Fibroblast of skin of back (primary cell): Measurements from ENCODE around the gene GPNMB. TPM values are rescaled to one million over a fixed set of nuclear protein-coding genes. Genes with fewer than 3 reads are reported as not detected.
A peak's percentile ranks its signal among the peaks of the same experiment; 100 is the strongest.
"Not testable (repeated sequence)": the region's sequence is repeated elsewhere in the genome, so short reads cannot be mapped to it uniquely, and the experiment has no call there.

Experiments used
- DNase-seq: peaks from one replicate; pipeline ENCODE4 v3.0.0-alpha.2; 2013
- polyA plus RNA-seq, 2 experiments: library from polyadenylated mRNA; unstranded; fragments of 120-200 nt; gene quantifications; one replicate each; pipeline ENCODE4 v1.2.1, GENCODE V29; 2013; ENCODE audit not compliant: insufficient read length in 2 of 2

The GPNMB gene
- polyA plus RNA-seq (2013, experiment 1 of 2; ENCODE audit: insufficient read length): 17.2 TPM
- 25.8 TPM for polyA plus RNA-seq (2013, experiment 2 of 2; ENCODE audit: insufficient read length)

DNA sequence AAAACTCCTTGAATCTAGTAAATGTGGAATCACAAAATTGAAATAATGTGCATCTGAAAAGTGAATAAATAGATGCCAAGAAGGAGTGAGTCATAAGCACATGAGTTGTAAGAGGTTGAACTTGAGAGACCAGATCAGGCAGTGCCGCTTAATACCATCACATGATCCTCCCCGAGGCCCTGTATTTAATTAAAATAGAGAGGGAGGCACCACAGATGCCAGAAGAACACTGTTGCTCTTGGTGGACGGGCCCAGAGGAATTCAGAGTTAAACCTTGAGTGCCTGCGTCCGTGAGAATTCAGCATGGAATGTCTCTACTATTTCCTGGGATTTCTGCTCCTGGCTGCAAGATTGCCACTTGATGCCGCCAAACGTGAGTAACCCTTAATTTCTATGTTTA is at the start of gene GPNMB:
GPNMB (plus strand) TSS at position 221 of the 400 bp plus-strand sequence; CDS start at position 304, 83 bp downstream.
- peak; percentile 95 for DNase-seq

DNA sequence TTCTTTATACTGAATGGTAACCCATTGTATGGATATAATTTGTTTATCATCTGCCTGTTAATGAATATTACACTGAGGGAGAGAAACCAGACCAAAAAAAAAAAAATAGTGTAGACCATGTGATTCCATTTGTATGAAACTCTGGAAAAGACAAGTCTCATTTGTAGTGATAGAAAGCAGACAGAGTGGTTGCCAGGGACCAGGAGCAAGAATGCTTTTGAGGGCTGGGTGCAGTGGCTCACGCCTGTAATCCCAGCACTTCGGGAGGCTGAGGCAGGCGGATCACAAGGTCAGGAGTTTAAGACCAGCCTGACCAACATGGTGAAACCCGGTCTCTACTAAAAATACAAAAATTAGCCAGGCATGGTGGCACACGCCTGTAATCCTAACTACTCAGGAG is 48.8 kb upstream of the GPNMB start:
- DNase-seq: not testable (repeated sequence)

DNA sequence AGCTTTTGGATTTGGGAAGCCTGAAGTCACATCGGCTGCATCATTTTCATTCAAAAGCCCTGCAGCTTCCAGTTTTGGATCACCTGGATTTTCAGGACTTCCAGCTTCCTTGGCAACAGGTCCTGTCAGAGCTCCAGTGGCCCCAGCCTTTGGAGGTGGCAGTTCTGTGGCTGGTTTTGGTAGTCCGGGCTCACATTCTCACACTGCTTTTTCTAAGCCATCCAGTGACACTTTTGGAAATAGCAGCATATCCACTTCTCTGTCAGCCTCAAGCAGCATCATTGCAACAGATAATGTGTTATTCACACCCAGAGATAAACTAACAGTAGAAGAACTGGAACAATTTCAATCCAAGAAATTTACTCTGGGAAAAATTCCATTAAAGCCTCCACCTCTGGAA is 46.2 kb upstream of the GPNMB start:
- no peak for DNase-seq

DNA sequence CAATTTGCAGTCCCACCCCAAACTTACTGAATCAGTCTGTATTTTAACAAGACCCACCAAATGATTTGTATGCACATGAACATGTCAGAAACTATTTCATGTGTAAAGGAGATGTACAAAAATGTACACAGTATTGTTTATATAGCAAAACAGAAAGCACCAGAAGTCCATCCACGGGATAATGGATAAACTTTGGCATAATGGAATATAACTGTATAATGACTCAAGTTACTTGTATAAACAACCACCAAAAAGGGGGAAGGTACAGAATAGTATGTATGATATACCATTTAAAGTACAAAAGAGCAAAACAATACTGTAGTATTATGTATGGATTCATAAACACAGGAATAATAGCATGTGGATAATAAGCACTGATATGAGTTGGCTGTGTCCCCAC is 42.3 kb upstream of the GPNMB start:
- DNase-seq: no peak

DNA sequence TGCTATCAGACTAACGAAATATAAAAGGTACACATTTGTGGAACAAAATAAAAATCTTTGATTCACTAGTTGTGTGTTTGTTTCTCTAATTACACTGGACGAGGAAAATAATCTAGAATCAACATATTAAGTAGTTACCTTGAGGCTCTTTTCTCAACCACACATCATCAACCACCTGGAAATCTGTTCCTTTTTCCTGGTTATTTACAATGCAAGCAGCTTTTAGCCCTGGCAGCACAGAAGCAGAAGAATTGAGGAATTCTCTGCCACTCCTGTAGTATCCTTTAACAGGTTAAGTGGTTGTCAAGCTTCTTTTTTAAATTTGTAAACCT is 41.0 kb upstream of the GPNMB start:
- no peak for DNase-seq

DNA sequence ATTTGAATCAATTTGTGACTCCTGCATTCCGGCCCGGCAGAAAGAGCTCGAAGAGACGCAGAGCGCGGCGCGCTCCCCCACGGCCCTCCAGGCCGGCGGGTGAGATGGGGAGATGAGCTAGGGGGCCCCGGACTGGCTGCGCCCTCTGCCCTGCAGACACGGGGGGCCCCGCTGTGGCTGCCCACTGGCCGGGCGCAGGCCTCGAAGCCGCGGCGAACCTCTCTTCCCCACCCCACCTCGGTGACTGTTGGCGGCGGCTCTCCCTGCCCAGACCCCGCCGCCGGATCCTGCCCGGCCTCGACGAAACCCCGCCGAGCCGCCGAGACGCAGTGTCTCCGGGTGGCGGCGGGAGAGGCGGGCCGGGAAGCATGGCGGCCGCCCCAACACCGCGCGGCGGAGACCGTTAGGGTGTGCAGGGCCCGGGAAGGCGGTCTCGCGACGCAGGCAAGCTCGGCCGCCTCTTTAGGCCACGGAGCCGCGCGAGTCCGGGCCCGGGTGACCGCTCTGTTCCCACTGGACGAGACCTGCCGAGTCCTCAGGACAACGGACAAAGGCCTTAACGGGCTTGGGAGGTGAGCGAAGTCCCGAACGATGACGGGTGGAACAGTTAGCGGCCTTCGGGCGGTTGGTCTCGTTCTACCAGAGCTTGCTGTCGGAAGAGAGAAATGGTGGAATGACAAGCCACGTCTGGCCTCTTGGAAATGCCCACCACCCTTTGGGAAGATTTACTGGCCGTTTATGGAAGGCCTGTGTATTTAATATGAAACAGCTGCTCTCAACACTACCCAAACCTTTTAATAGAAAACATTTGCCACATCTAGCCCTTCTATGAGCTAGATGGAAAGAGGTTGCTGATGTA is 40.4 kb upstream of the GPNMB start:
- DNase-seq: peak; percentile 32

DNA sequence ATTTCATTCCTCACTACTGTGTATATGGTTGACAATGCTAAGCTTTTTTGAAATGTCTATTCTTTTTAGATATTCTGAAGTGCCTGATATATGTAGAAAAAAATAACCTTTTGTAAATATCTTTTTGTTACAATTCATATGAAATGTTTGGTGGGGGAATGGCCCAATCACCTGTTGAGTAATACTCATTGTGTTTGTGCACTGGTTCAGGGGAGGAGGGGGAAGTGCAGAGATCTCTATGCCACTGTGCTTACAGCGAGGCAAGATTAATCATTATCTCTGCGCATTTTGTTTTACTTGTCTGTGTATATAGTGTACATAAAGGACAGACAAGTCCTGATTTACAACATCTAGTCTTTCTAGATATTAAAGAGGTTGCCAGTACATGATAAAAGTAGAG is 39.6 kb upstream of the GPNMB start:
- DNase-seq: no peak

DNA sequence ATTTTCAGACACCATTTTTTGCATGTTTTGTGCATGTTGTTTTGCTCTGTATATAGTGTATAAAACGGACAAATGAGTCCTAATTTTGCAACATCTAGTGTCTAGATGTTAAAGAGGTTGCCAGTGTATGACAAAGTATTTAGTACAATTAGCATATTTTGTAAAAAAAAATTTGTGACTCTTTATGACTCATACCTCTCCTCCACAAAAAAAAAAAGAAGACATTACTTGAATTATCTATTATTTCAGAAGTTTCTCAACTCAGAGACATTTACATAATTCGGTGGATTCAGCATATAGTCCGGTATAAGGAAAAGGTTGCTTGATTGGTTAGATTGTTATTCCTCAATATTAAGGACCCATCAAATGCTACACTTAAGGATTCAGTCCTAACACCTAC is 38.7 kb upstream of the GPNMB start:
- no peak for DNase-seq

DNA sequence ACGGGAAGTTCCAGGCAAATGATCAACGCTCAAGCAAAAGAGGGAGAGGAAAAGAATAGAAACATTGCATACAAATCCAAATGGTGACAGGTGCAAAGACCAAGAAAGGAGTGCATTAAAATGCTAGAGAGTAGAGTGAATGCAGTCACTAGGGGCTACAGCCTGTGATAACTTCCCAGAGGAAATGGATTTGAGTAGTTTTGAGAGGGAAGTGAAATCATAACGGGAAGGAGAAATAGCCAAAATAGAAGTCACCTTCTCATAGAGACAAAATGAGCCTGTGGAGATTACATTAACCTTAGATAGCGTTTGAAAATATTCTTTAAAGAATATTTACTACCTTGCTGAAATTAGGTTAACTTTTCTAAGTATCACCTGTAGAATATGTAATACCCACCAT is 38.3 kb upstream of the GPNMB start:
- no peak for DNase-seq

DNA sequence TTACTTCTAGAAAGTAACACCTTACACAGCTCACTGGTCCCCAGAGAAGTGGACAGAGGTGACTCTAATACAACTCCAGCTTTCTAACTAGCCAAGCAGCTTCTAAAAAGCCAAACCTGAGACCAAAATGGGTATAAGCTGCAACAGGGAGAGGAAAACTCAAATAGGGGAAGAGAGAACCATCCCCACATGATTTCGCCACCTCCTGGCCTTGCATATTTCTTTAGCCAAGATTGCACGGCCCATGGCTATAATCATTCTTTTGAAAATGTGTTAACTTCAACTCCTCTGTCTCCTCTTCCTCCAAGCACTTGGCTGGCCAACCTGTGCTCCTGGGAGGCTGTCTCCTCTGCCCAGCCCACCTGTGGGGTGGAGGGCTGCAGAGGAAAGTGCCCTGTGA is 36.1 kb upstream of the GPNMB start:
- DNase-seq: no peak

DNA sequence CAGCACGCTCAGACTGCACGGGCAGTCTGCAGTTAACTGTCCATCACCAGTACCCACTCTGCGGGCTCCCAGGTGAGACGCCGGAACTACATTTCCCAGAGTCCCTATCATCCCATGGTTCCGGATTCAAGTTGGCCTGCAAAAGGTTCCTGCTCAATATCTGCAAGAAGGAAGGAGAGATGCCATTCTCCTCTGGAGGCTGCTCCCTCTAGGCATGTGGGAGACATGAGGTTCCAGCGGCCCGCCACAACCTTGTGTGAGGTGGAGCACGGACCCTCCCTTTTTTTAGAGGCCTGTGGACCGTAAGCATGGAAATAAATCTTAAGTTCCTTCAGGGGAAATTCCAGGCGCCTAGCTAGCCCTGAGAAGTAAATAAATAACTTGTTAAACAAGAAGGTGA is 35.0 kb upstream of the GPNMB start:
- DNase-seq: no peak

DNA sequence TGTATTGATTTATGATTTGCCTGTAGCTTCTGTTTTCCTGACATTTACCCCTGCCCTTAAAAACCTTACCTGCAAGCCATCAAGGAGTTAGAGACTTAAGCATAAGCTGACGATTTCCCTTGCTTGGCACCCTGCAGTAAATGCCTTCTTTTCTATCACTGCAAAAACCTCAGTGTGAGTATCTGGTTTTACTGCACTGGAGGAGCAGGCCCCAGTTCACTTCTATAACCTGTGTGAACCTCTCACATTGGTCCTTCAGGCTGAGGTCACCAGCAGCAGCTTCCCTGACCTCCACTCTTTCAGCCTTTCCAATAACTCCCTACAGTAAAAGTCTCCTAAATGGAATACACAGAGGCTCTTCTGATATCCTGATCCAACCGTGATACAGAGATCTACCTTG is 34.2 kb upstream of the GPNMB start:
- no peak for DNase-seq

DNA sequence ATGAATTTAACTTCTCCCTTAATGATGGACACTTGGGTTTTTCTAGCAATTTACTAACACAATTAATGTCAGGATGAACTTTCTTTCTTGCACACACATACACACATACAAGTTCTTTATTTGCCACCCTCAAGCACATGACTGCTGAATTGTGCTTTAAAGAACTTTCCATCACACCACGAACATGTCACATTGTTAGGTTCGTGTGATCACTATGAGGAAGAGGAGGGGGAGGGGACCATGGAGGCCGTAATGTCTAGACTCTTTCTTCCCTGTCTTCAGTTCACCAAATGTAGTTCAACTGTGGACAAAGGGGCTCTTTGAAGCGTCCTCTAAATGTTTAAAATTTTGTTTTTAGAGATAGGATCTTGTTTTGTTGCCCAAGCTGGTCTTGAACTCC is 33.7 kb upstream of the GPNMB start:
- no peak for DNase-seq

DNA sequence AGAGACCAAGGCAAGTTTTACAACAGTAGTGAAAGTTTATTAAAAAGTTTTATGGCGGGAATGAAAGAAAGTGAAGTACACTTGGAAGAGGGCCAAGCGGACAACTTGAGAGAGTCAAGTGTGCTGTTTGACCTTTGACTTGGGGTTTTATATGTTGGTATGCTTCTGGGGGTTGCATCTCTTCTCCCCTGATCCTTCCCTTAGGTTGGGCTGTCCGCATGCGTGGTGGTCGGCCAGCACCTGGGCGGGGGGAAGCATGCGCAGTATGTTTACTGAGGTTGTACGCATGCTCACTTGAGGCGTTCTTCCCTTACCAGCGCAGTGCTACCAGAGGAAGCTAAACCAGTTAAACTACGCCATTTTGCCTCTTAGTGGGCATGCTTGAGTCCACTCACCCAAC is 32.8 kb upstream of the GPNMB start:
- DNase-seq: no peak

DNA sequence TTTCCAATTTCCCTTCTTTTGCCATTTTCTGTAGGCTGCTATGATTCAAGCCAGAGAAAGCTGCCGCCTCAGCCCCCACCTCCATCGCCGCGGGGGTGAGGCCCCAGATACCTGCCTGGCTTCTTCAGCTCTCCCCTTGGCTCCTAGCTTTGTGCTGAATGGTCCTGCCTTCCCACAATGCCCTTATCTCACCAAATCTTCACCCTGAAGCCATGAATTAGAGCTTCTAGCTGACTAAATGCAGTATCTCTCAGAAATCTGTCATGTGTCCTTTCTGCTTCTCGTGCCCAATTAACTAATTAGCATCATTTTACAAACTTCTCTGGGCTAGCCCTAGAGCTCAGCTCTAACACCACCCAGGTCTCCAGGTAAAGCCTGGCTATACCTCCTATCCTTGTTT is 32.2 kb upstream of the GPNMB start:
- DNase-seq: no peak

DNA sequence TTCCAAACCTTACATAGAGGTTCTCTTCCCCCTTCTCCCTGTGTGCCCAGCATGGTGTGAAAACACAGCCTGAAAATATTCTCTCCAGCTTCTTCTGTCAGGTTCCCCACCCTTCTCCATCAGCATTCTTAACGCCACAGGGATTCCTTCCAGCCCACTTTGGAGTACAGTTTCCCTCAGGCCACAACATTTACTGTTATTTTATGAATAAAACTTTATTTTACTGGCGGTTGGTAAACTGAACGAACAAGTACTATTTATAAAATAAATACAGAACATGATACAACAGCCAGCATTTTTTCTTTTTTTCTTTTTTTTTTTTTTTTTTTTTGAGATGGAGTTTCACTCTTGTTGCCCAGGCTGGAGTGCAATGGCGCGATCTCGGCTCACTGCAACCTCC is 31.6 kb upstream of the GPNMB start:
- DNase-seq: no peak

DNA sequence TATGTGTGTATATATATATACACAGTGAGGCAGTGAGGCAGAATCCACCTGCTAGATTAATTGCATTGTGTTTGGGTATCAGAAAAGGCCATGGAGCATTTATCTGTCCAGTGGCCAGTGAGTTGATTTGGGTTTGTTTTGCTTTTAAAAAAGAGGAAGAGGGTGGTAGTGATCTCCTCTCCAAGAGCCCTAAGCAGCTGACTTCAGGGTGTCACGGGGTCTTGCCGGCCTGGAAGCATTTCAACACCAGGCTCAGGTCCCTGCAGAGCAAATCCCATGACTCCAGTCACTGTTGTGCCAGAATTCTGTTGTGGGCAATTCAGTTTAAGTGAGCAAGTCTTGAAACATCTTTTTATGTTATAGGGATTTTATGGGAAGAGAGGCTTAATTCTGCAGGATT is 30.6 kb upstream of the GPNMB start:
- DNase-seq: no peak

DNA sequence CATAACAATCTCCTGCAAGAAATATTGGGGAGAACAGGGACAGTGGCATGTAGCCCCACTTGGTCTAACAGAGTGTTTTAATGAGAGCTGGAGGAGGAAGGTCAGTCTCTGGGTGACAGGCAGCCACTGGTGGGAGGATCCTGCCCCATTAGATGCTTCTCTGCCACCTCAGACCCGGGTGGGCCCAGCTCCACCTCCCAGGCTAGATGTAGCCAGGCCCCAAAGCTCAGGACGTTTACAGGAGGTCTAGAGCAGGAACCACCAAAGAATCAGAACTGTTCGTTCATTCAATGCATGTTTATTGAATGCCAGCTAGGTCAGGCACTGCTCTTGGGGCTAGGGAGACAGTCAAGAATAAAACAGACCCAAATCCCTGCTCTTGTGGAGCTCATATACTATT is 28.4 kb upstream of the GPNMB start:
- no peak for DNase-seq

DNA sequence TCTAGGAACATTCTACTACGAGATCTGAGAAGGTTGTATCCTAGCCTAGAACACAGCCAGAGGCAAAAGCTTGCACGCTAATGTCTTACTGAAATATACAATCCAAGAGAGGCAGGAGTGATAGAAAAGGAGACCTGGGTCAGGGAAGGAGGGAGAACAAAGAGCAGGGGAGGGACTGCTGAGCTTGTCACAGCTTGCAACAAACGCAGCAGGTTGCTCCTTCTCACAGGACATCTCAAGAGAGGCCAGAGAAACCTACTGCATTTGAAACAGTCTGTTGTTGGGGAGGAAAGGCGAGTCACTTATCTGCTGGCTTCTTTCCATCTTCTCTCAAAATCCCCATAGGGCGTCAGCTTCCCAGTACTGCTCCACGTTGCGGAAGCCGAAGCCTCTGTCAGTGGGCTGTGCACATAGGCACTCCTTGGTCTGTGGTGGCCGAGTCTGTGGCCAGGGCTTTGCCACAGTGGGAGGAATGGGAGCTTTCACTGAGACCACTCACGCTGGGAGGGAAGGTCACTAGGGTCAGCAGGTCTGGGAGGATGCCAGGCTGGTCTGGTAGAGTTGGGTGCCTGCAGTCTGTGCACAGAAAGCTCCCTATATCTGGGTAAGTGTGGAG is 25.8 kb upstream of the GPNMB start:
- DNase-seq: no peak

DNA sequence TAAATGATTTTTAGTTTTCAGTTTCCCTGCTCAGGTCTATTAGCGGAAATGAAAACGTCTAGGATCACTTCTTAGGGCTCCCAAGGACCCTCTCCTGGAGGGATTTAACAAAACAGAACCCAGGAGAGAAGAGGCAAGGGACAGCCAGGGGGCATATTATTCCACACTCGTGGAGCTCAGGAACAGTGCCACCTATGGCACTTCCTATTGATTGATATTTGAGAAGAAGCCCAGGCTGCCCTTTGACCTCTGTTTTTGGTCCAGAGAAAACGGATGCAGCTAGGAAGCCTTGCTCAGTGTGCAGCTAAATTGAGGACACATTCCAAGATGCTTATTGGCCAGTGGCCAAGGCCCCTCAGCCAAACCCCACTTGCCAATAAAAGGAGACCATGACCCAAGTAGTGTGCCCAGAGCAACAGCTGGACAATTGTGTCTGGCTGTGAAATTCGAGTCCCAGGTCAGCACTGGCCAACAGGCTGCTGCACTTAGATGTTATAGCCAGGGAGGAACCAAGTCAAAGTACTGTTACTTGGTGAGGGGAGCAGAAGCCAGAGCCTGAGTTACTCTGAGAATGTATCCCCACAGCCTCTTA is 24.0 kb upstream of the GPNMB start:
- no peak for DNase-seq

DNA sequence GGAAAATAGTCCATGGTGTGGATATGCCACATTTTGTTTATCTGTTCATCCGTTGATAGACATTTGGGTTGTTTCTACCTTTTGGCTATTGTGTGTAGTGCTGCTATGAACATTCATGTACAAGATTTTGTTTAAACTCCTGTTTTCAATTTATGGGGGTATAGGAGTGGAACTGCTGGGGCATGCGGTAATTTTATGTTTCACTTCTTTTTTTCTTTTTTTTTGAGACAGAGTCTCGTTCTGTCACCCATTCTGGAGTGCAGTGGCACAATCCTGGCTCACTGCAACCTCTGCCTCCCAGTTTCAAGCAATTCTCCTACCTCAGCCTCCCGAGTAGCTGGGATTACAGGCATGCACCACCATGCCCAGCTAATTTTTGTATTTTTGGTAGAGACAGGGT is 22.2 kb upstream of the GPNMB start:
- DNase-seq: not testable (repeated sequence)

DNA sequence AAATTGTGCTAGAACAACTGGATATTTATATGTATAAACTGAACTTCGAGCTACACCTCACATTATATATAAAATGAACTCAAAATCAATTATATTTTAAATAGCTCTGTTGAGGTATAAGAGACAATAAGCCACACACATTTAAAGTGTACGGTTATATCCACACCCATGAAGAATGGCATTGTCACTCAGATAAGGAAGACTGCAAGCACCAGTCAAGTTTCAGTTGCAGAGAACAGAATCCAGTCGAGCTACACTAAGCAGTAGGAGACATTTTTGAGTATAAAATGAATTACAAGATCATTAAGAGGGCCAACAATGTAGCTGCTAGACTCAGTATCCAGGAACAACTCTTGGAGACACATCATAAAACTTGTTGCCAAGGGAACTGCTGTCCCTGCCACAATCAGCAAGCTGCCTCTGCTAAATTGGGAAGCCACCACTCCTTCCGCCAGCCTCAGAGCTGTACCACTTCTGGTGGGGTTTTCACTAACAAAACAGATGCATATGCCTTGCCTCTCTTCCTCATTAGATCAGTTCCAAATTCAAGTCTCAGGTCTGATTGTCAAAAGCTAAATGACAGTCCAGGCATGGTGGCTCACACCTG is 19.6 kb upstream of the GPNMB start:
- DNase-seq: no peak

DNA sequence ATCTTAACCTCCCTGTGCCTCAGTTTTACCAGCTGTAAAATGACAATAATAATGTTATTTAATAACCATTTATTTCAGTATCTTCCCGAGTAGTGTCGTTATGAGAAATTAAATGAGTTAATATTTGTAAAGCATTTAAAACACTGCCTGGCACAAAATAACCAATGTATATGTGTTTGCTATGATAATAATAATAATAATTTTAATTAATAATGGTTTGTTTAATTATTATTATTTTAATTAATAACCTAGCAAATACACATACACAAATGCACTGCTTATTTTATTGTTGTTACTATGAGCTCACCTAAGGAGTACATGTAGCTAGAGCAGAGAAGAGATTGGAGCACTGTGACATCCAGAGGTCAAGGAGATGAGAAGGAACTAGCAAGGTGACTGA is 18.2 kb upstream of the GPNMB start:
- no peak for DNase-seq
